H1 (cell line): ENCODE measurements around the gene SYNPR. TPM values are rescaled to one million over a fixed set of nuclear protein-coding genes. Genes with fewer than 3 reads are reported as not detected.

Experiments used
- CTCF ChIA-PET: fragments of 300-600 bp; sonication (Branson Sonifier 250); formaldehyde crosslinking; loops from one replicate; lab custom pipeline; 2021; ENCODE audit not compliant: partially characterized antibody; lab: Charles Lee
- POLR2A ChIA-PET: fragments of 300-600 bp; sonication (Branson Sonifier 250); formaldehyde crosslinking; loops from one replicate; lab custom pipeline; 2021; ENCODE audit warnings: inconsistent platforms; ENCODE audit not compliant: partially characterized antibody; lab: Charles Lee
- DNase-seq, 2 experiments: peaks; one replicate each; pipeline versions ENCODE4 v3.0.0 to v3.0.0-alpha.2; 2010 to 2022; ENCODE audit warnings: low spot score in 2 of 2, low read depth in 1 of 2, mixed read lengths in 1 of 2
- FAIRE-seq: peaks from 2 replicates; lab custom pipeline; 2011; peaks lifted over from hg19 to GRCh38; lab: Jason Lieb, UNC
- H2AFZ ChIP-seq: 2 replicates; pipeline ENCODE4 v1.8.1; 2012; ENCODE audit warnings: low read length, inconsistent platforms
- H2AK5ac ChIP-seq: 2 replicates; pipeline ENCODE4 v1.6.1; 2013; ENCODE audit warnings: low read depth, low read length
- H2BK120ac ChIP-seq: replicated peaks from 2 replicates; pipeline ENCODE3; 2013; ENCODE audit warnings: low read depth, low read length, inconsistent platforms
- H2BK12ac ChIP-seq: 2 replicates; pipeline ENCODE4 v1.6.1; 2013; ENCODE audit warnings: low read depth, low read length
- H2BK15ac ChIP-seq: 2 replicates; pipeline ENCODE4 v1.6.1; 2013; ENCODE audit warnings: low read length
- H2BK20ac ChIP-seq: 2 replicates; pipeline ENCODE4 v1.6.1; 2013; ENCODE audit warnings: low read length
- H2BK5ac ChIP-seq: 2 replicates; pipeline ENCODE4 v1.6.1; 2013; ENCODE audit warnings: low read depth, low read length
- H3K14ac ChIP-seq: 2 replicates; pipeline ENCODE4 v1.6.1; 2013; ENCODE audit warnings: inconsistent platforms; ENCODE audit not compliant: insufficient read length
- H3K18ac ChIP-seq: 2 replicates; pipeline ENCODE4 v1.6.1; 2013; ENCODE audit warnings: low read length; ENCODE audit errors: extremely low read depth
- H3K23ac ChIP-seq: 2 replicates; pipeline ENCODE4 v1.6.1; 2013; ENCODE audit warnings: inconsistent platforms; ENCODE audit not compliant: insufficient read length
- H3K23me2 ChIP-seq: 2 replicates; pipeline ENCODE4 v1.6.1; 2013; ENCODE audit warnings: low read depth, low read length
- H3K27ac ChIP-seq: 2 replicates; pipeline ENCODE4 v1.6.1; 2011; ENCODE audit warnings: low read depth, low read length, inconsistent platforms
- H3K27me3 ChIP-seq, 4 experiments: replicated peaks in 1 of 4; 1 replicate in 1 of 4; 2 replicates in 3 of 4; pipeline versions ENCODE4 v1.6.1 to v1.8.1; 2011 to 2013; ENCODE audit warnings: low read length in 3 of 4, mild to moderate bottlenecking in 3 of 4, inconsistent platforms in 2 of 4, mixed read lengths in 2 of 4, moderate library complexity in 1 of 4; ENCODE audit not compliant: control insufficient read depth in 3 of 4, insufficient read depth in 3 of 4; ENCODE audit errors: extremely low read depth in 1 of 4
- H3K36me3 ChIP-seq, 4 experiments: 2 replicates each; pipeline versions ENCODE4 v1.6.1 to v1.8.1; 2011 to 2013; ENCODE audit warnings: mild to moderate bottlenecking in 4 of 4, low read length in 3 of 4, moderate library complexity in 2 of 4, control low read depth in 1 of 4, inconsistent platforms in 1 of 4; ENCODE audit not compliant: insufficient read depth in 4 of 4, control insufficient read depth in 2 of 4
- H3K4ac ChIP-seq: replicated peaks from 2 replicates; pipeline ENCODE3; 2013; ENCODE audit warnings: low read length, low read depth, mixed read lengths, inconsistent platforms; ENCODE audit not compliant: insufficient read length
- H3K4me1 ChIP-seq, 4 experiments: replicated peaks in 1 of 4; 1 replicate in 1 of 4; 2 replicates in 3 of 4; pipeline versions ENCODE4 v1.6.1 to v1.8.1; 2011 to 2013; ENCODE audit warnings: low read length in 3 of 4, inconsistent platforms in 2 of 4, mixed read lengths in 1 of 4; ENCODE audit not compliant: insufficient read depth in 4 of 4, control insufficient read depth in 3 of 4
- H3K4me2 ChIP-seq, 2 experiments: 2 replicates each; pipeline versions ENCODE4 v1.6.1 to v1.8.1; 2011 to 2013; ENCODE audit warnings: low read depth in 2 of 2, low read length in 2 of 2, control low read depth in 1 of 2, inconsistent platforms in 1 of 2, mild to moderate bottlenecking in 1 of 2; ENCODE audit not compliant: insufficient read depth in 1 of 2
- H3K4me3 ChIP-seq, 4 experiments: fragments of 200-600, 300-600 bp in 1 of 4; sonication (generic), shearing (Covaris generic), sonication (Bioruptor Twin) in 1 of 4; 2 replicates each; pipeline versions ENCODE4 v1.5.1 to v1.8.1; 2011 to 2016; ENCODE audit warnings: low read length in 4 of 4, low read depth in 3 of 4, control low read depth in 2 of 4, inconsistent platforms in 2 of 4, mild to moderate bottlenecking in 2 of 4, mixed read lengths in 1 of 4, moderate library complexity in 1 of 4; ENCODE audit not compliant: insufficient read depth in 2 of 4; ENCODE audit errors: extremely low read depth in 1 of 4
- H3K56ac ChIP-seq: replicated peaks from 2 replicates; pipeline ENCODE3; 2013; ENCODE audit warnings: low read depth, mild to moderate bottlenecking, mixed read lengths, low read length, inconsistent platforms; ENCODE audit not compliant: insufficient read length
- H3K79me1 ChIP-seq: 2 replicates; pipeline ENCODE4 v1.6.1; 2013; ENCODE audit warnings: low read depth, low read length, control low read depth
- H3K79me2 ChIP-seq, 2 experiments: 2 replicates each; pipeline versions ENCODE4 v1.6.1 to v1.8.1; 2012 to 2013; ENCODE audit warnings: low read length in 2 of 2, mild to moderate bottlenecking in 2 of 2, inconsistent platforms in 1 of 2; ENCODE audit not compliant: insufficient read depth in 2 of 2, control insufficient read depth in 1 of 2
- H3K9ac ChIP-seq, 4 experiments: replicated peaks in 1 of 4; 1 replicate in 1 of 4; 2 replicates in 3 of 4; pipeline versions ENCODE4 v1.6.1 to v1.8.1; 2011 to 2013; ENCODE audit warnings: low read depth in 3 of 4, low read length in 3 of 4, control low read depth in 2 of 4, mild to moderate bottlenecking in 2 of 4, moderate library complexity in 2 of 4, inconsistent platforms in 1 of 4; ENCODE audit errors: extremely low read depth in 1 of 4
- H3K9me3 ChIP-seq, 2 experiments: 2 replicates each; pipeline versions ENCODE4 v1.6.1 to v1.8.1; 2012 to 2013; ENCODE audit warnings: mild to moderate bottlenecking in 2 of 2, moderate library complexity in 2 of 2, control low read depth in 1 of 2, inconsistent platforms in 1 of 2, low read depth in 1 of 2, low read length in 1 of 2, mixed read lengths in 1 of 2; ENCODE audit not compliant: insufficient read depth in 2 of 2
- H4K20me1 ChIP-seq, 2 experiments: replicated peaks in 1 of 2; 2 replicates each; pipeline versions ENCODE3 to v1.8.1; 2011 to 2013; ENCODE audit warnings: inconsistent platforms in 2 of 2, low read length in 2 of 2, mild to moderate bottlenecking in 1 of 2; ENCODE audit not compliant: insufficient read depth in 2 of 2, control insufficient read depth in 1 of 2
- H4K5ac ChIP-seq: 2 replicates; pipeline ENCODE4 v1.6.1; 2013; ENCODE audit warnings: low read length, low read depth, mixed read lengths, inconsistent platforms; ENCODE audit not compliant: insufficient read length
- H4K8ac ChIP-seq: 2 replicates; pipeline ENCODE4 v1.8.0; 2013; ENCODE audit warnings: mild to moderate bottlenecking, moderate library complexity, low read length, inconsistent platforms; ENCODE audit not compliant: insufficient read depth; ENCODE audit errors: extremely low read depth
- H4K91ac ChIP-seq: replicated peaks from 2 replicates; pipeline ENCODE3; 2013; ENCODE audit warnings: low read length, mixed read lengths, inconsistent platforms; ENCODE audit not compliant: insufficient read length
- CTCF ChIP-seq, 3 experiments: IDR thresholded peaks; 1 replicate in 2 of 3; 2 replicates in 1 of 3; pipeline versions ENCODE4 v1.5.1 to v1.6.1; 2011; ENCODE audit warnings: low read length in 3 of 3, mild to moderate bottlenecking in 3 of 3, inconsistent platforms in 2 of 3, low read depth in 1 of 3, moderate library complexity in 1 of 3; ENCODE audit not compliant: insufficient read depth in 1 of 3; ENCODE audit errors: control extremely low read depth in 1 of 3
- JUN ChIP-seq: IDR thresholded peaks from 2 replicates; pipeline ENCODE4 v1.6.1; 2011; ENCODE audit warnings: low read depth, mild to moderate bottlenecking, improper control_type of control experiment, low read length
- RNF2 ChIP-seq: fragments of 200-900, 300-1000 bp; sonication (generic); IDR thresholded peaks from 2 replicates; pipeline ENCODE4 v1.7.1; 2016; ENCODE audit warnings: borderline replicate concordance, low read depth, mild to moderate bottlenecking, antibody characterized with exemption, low read length; ENCODE audit not compliant: poor library complexity, severe bottlenecking; ENCODE audit errors: missing control alignments
- TCF12 ChIP-seq: IDR thresholded peaks from 2 replicates; pipeline ENCODE4 v1.6.1; 2011; ENCODE audit warnings: low read depth, mild to moderate bottlenecking, low read length
- WGBS, 2 experiments: shearing (Covaris generic) in 1 of 2; methylation state at CpG; one replicate each; pipeline versions ENCODE4 v1.1.6 to v1.1.7; 2013 to 2015; ENCODE audit warnings: low lambda C conversion rate in 2 of 2, mixed read lengths in 2 of 2, inconsistent platforms in 1 of 2, low coverage in 1 of 2, missing lambda C conversion rate in 1 of 2; ENCODE audit not compliant: insufficient replicate concordance in 2 of 2, insufficient coverage in 1 of 2, insufficient read length in 1 of 2; ENCODE audit errors: extremely low coverage in 1 of 2, missing lambda C conversion rate in 1 of 2; 5-methylcytosine and 5-hydroxymethylcytosine counted together
- polyA plus RNA-seq, 7 experiments: library from polyadenylated mRNA; depleted of rRNA in 3 of 7; stranded (reverse) in 5 of 7; unstranded in 2 of 7; fragments of >200 nt in 5 of 7; fragments of 200-250 nt in 2 of 7; gene quantifications; 1 replicate in 5 of 7; 2 replicates in 1 of 7; 4 replicates in 1 of 7; pipeline versions ENCODE4 v1.2.1 to v1.2.3, GENCODE V29; 2011 to 2013; ENCODE audit warnings: missing spikeins in 2 of 7, mixed read lengths in 2 of 7
- total RNA-seq: library from RNA; stranded (reverse); fragmentation: NEBNext Ultra II Directional; extraction: Animal tissue kit (Norgen Biotek cat#: 25700); gene quantifications from 2 replicates; pipeline ENCODE4 v1.2.1, GENCODE V29; 2021

The SYNPR gene
- total and polyA plus RNA-seq, 2 of the 8 experiments (the other 6 are each of a cell fraction or from before 2014, with no cell fraction given) = 0.39 to 0.99 TPM

GRCh38 chr3:63580151-63580550, 302.0 kb downstream of the SYNPR start:
- H3K14ac ChIP-seq = no peak overlapping the region
- 96% methylated on average over 2 of the region's 2 CpGs; no CpG with 5 or more reads in 1 of the 2 experiments for WGBS, 2 experiments
- no peaks in the 10 kb centered on the region for H3K79me1 ChIP-seq
- peaks cover 0 to 10% (median 10%) of the 10 kb centered on the region in 4 experiments; a peak in 4 of 7 replicates for H3K4me1 ChIP-seq
- H3K36me3 ChIP-seq = no peaks in the 10 kb centered on the region
- no peaks in the 10 kb centered on the region for H3K23me2 ChIP-seq
- H3K18ac ChIP-seq = no peak overlapping the region
- FAIRE-seq (no peak), DNase-seq (no peak)
- H3K4ac ChIP-seq = no peak overlapping the region
- peaks cover 0 to 2% (median 0%) of the 10 kb centered on the region in 4 experiments; a peak in 1 of 7 replicates for H3K27me3 ChIP-seq
- H4K8ac ChIP-seq = no peak overlapping the region
- no peak overlapping the region for H2AFZ ChIP-seq
- no peak overlapping the region for H2BK12ac ChIP-seq
- no peak overlapping the region for H2BK20ac ChIP-seq
- ChIA-PET CTCF (no interaction called here), POLR2A (no interaction called here)
- H3K27ac ChIP-seq = no peak overlapping the region
- no peak overlapping the region for H3K4me2 ChIP-seq
- H3K4me3 ChIP-seq = no peak overlapping the region
- no peak overlapping the region for H2BK15ac ChIP-seq
- H3K23ac ChIP-seq = no peak overlapping the region
- H2AK5ac ChIP-seq = no peak overlapping the region
- no peak overlapping the region for H2BK120ac ChIP-seq
- H2BK5ac ChIP-seq = no peak overlapping the region
- no peak overlapping the region for H4K5ac ChIP-seq
- no peaks in the 10 kb centered on the region for H4K20me1 ChIP-seq
- H3K9me3 ChIP-seq = no peaks in the 10 kb centered on the region
- H4K91ac ChIP-seq = no peak overlapping the region
- H3K56ac ChIP-seq = no peak overlapping the region
- no peaks in the 10 kb centered on the region for H3K79me2 ChIP-seq
- H3K9ac ChIP-seq = no peak overlapping the region
- no peak for TF ChIP-seq TCF12
- no peak for TF ChIP-seq CTCF (IDR thresholded peaks at IDR 0.05; ENCODE audit: control extremely low read depth in 1 of 3, insufficient read depth in 1 of 3, low read depth in 1 of 3, low read length in 3 of 3)
- TF ChIP-seq RNF2 = no peak
- no peak for TF ChIP-seq JUN
